Ovary (tissue), 9 donors: ENCODE data around the gene CEP104. TPM values are rescaled to one million over a fixed set of nuclear protein-coding genes. Genes with fewer than 3 reads are reported as not detected.

ENCODE experiments used
- DNase-seq, 5 donors: peaks; one replicate each; pipeline ENCODE4 v3.0.0-alpha.2; 2019 to 2020
- H3K27ac ChIP-seq, 2 donors: fragments of 200-600 bp; one replicate each; pipeline versions ENCODE4 v1.5.1 to v1.8.0; 2019 to 2022
- H3K27me3 ChIP-seq: fragments of 200-600 bp; one replicate; pipeline ENCODE4 v1.8.0; 2022
- H3K36me3 ChIP-seq: fragments of 200-600 bp; sonication (generic); one replicate; pipeline ENCODE4 v1.5.1; 2019
- H3K4me1 ChIP-seq: one replicate; pipeline ENCODE4 v1.8.1; 2013; ENCODE audit warnings: mild to moderate bottlenecking, moderate library complexity; ENCODE audit not compliant: insufficient read depth
- H3K4me3 ChIP-seq: fragments of 200-600 bp; sonication (generic); one replicate; pipeline ENCODE4 v1.5.1; 2017
- H3K9me3 ChIP-seq, 2 donors: fragments of 200-600 bp in 1 of 2; sonication (generic) in 1 of 2; one replicate each; pipeline versions ENCODE4 v1.5.1 to v1.8.1; 2013 to 2019; ENCODE audit warnings: mild to moderate bottlenecking in 1 of 2, moderate library complexity in 1 of 2
- EP300 ChIP-seq: sonication (generic); formaldehyde crosslinking; IDR thresholded peaks from one replicate; pipeline ENCODE4 v1.6.1; 2017; ENCODE audit warnings: antibody characterized with exemption
- POLR2A ChIP-seq: fragments of 450-650 bp; IDR thresholded peaks from one replicate; pipeline ENCODE4 v1.6.1; 2017; ENCODE audit warnings: antibody characterized with exemption, mild to moderate bottlenecking, moderate library complexity
- WGBS, 3 donors: extraction: QIAGEN DNeasy Blood & Tissue Kit in 1 of 3; methylation state at CpG; one replicate each; pipeline versions ENCODE4 v1.1.5 to v1.1.7; 2013 to 2017; 5-methylcytosine and 5-hydroxymethylcytosine counted together
- intact Hi-C, 4 donors: fragments of 100-400 bp; cut with DNase I; formaldehyde crosslinking; loops; one replicate each; pipeline versions ENCODE4 v1.11.0 to v1.15.1; 2022 to 2023
- polyA plus RNA-seq, 2 donors: library from polyadenylated mRNA; stranded (reverse); fragments of 200-250 nt in 1 of 2; fragments of 350-450 nt in 1 of 2; fragmentation: Illumina TruSeq in 1 of 2; extraction: RNeasy Lipid Tissue Mini Kit (QIAGEN cat#74804) in 1 of 2; gene quantifications; one replicate each; pipeline ENCODE4 v1.2.3, GENCODE V29; 2013 to 2014
- total RNA-seq, 7 donors: library from RNA; depleted of rRNA in 2 of 7; stranded (reverse); fragments of >200 nt in 2 of 7; fragmentation: NEBNext Ultra II Directional in 3 of 7; extraction: Animal tissue kit (Norgen Biotek cat#: 25700) in 3 of 7; gene quantifications; one replicate each; pipeline versions ENCODE4 v1.1.0 to v1.2.4, GENCODE V29; 2016 to 2023
- TF ChIP-seq, protein P1 (sequence below), 3 donors: fragments of 450-650 bp in 2 of 3; fragments of 200-600 bp in 1 of 3; IDR thresholded peaks; one replicate each; pipeline versions ENCODE4 v1.5.1 to v1.8.0; 2016 to 2022; ENCODE audit warnings: antibody characterized with exemption in 3 of 3, mild to moderate bottlenecking in 1 of 3
- donor health status: DM: no; HTN: no; CAD: no; lungs with moderate emphysema.
- donor health status: DM: no; HTN: no; CAD: no.
- donor health status: Bipolar disorder and iron deficiency.
- donor health status: DM: yes; HTN: yes; CAD: no.
- donor health status: DM: no; HTN: no; CAD: no.
- donor health status: DM: yes; HTN: yes; CAD: no.

CEP104 gene
- total and polyA plus RNA-seq, 9 donors, result 7.9 to 40.7 (median 37.6) TPM

DNA sequence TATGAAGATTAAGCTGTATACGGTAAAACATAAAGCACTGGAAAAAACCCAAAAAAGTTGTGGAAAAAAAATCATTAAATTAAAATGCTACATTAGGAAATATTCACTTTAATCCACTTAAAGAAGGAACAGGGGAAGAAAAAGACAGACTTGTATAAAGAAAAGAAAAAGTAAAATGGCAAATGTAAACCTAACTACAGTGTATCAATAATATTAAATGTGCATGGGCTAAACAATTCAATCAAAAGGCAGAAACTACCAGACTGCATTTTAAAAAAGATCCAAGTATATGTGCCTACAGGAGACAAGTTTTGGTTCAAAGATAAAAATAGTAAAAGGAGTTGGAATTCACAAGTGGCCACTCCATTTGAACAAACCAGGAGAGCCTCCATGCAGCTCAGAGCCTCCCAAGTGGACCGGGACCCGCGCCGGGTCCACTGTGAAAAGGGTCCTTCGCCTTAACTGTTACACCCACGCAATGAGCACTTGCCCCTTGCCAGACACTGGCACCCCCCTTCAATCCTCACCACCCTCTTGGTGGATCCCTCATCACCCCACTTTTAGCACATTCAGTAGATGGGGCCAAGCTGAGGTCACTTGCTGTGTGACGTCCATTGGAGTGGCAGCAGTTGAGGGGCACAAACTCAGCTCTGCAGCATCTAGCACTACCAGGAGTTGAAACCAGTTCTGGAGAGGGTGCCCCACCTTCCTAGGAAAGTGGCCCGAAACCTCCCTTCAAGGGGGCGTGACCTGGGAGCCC is 42.2 kb upstream of the CEP104 start:
- Histone ChIP-seq H3K27ac (peak overlapping the region; percentile 42 to 95), H3K9me3 (no peaks in the 10 kb centered on the region), H3K36me3 (no peaks in the 10 kb centered on the region), H3K4me3 (peak overlapping the region; percentile 100), H3K4me1 (peaks cover 4% of the 10 kb centered on the region), H3K27me3 (no peaks in the 10 kb centered on the region)
- intact Hi-C loops, result no loop called here
- WGBS, 3 donors, result 37 to 47% (median 41%) methylated on average over 10 of the region's 10 CpGs
- no peak for DNase-seq
- no peak for TF ChIP-seq POLR2A
- TF ChIP-seq, protein P1, sequence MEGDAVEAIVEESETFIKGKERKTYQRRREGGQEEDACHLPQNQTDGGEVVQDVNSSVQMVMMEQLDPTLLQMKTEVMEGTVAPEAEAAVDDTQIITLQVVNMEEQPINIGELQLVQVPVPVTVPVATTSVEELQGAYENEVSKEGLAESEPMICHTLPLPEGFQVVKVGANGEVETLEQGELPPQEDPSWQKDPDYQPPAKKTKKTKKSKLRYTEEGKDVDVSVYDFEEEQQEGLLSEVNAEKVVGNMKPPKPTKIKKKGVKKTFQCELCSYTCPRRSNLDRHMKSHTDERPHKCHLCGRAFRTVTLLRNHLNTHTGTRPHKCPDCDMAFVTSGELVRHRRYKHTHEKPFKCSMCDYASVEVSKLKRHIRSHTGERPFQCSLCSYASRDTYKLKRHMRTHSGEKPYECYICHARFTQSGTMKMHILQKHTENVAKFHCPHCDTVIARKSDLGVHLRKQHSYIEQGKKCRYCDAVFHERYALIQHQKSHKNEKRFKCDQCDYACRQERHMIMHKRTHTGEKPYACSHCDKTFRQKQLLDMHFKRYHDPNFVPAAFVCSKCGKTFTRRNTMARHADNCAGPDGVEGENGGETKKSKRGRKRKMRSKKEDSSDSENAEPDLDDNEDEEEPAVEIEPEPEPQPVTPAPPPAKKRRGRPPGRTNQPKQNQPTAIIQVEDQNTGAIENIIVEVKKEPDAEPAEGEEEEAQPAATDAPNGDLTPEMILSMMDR (IDR thresholded peaks at IDR 0.05), result no peak
- TF ChIP-seq EP300, result no peak

DNA sequence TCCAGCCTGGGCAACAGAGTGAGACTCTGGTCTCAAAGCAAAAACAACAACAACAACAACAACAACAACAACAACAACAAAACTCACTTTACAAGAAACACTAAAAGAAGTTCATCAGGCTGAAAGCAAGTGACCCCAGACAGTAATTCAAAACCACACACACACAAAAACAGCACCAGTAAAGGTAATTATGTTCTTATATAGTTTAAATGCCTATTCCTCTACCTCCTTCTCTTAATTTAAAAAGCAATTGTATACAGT is 41.4 kb upstream of the CEP104 start:
- no peak for DNase-seq
- TF ChIP-seq EP300 (no peak), POLR2A (no peak)
- TF ChIP-seq, protein P1 (IDR thresholded peaks at IDR 0.05), result no peak
- intact Hi-C loops, result no loop called here
- Histone ChIP-seq H3K4me1 (peaks cover 4% of the 10 kb centered on the region), H3K27me3 (no peaks in the 10 kb centered on the region), H3K27ac (no peak overlapping the region), H3K36me3 (no peaks in the 10 kb centered on the region), H3K9me3 (no peaks in the 10 kb centered on the region), H3K4me3 (no peak overlapping the region)

DNA sequence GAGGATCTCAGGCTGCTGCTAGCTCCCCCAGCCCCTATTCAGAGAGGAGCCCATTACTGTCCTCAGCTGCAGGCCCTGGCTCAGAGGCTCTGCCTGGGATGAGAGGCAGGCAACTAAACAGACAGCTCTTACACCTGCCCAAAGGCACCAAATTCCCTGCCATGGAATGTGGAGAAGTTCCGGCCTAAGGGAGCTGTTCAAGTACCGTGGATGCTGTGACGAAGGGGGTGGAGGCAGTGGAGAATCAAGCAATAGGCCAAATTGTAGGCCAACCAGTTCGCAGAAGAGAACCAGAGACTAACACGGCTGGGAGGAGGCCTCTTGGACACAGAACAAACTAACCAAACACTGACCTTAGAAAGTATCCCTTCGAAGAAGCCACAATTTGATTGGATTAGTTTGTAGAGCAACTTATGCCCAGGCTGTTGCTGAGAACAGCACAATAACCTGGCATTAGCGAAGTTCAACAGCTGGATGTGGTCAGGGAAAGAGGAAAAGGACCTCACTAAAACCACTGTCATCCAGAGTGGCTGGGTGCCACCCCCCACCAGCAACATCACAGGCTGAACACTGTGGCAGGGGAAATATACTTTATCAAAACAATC is 39.5 kb upstream of the CEP104 start:
- Histone ChIP-seq H3K27ac (no peak overlapping the region), H3K9me3 (no peaks in the 10 kb centered on the region), H3K4me3 (no peak overlapping the region), H3K36me3 (no peaks in the 10 kb centered on the region), H3K4me1 (peaks cover 6% of the 10 kb centered on the region), H3K27me3 (no peaks in the 10 kb centered on the region)
- WGBS, 3 donors, result 93 to 95% (median 93%) methylated on average over 7 of the region's 7 CpGs
- intact Hi-C loops, result no loop called here
- TF ChIP-seq POLR2A, result no peak
- TF ChIP-seq, protein P1 (IDR thresholded peaks at IDR 0.05), result no peak
- no peak for TF ChIP-seq EP300
- no peak for DNase-seq

DNA sequence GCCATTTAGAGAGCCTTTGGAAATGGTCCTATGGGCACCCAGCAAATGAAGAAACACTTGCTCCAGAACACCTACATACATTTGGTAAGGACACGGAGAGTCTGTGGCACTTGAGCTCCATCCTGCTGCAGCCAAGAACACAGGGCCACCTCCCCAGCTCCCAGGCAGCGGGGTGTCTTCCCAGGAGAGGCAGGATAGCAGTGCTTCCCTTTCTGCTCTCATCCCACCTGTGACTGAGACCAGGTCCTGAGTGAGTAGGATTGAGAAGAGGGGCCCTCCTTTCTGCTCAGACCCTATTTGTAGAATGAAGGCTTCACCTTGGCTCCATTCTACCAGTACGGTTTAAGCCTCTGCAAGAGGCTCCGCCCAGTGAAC is 38.9 kb upstream of the CEP104 start:
- WGBS, 3 donors, result 92 to 95% (median 93%) methylated on average over 4 of the region's 4 CpGs
- no peaks in the 10 kb centered on the region for H3K27me3 ChIP-seq
- no peak for DNase-seq
- TF ChIP-seq, protein P1 (IDR thresholded peaks at IDR 0.05), result no peak
- TF ChIP-seq POLR2A (no peak), EP300 (no peak)
- H3K9me3 ChIP-seq, result no peaks in the 10 kb centered on the region
- intact Hi-C loops, result no loop called here
- peaks cover 6% of the 10 kb centered on the region for H3K4me1 ChIP-seq
- no peak overlapping the region for H3K27ac ChIP-seq
- no peaks in the 10 kb centered on the region for H3K36me3 ChIP-seq
- no peak overlapping the region for H3K4me3 ChIP-seq
